ENCODE measurements around the gene KCNQ1OT1.

The KCNQ1OT1 gene

DNA sequence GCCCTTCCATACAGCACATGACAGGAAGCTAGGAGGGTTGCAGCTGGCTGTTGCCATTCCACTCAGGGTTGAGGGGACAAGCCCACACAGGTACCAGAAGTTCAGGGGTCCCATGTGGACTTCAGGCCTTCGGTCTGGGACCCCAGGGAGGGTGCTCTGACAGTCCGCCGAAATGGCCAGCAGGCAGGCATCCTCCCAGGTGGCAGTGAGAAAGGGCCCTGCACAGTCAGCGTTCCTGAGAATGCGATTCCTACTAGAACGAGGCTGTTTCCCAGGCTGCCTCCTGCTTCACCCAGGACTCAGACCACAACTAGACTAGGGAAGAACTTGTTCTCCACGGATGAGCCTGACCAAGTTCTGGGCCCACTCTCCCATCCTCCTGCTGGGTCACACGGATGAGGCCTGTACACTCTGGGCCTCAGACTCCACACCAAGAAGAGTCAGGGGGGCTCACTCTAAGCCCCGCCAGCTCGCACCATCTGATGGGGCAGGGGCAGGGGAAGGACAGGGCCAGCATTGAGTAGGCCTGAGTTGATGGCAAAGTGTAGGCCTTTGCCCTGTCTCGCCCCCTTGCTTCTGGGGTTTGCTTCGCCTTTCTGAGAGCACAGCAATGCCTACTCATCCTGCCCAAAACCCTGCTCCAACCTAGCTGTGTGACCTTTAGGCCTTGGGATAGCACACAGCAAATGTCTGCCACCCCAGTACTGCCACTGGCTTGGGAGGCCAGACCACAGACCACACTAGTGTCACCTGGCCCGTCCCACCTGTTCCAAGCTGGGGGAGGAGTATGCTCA is 14.0 kb downstream of the KCNQ1OT1 start:
- no peak for DNase-seq

DNA sequence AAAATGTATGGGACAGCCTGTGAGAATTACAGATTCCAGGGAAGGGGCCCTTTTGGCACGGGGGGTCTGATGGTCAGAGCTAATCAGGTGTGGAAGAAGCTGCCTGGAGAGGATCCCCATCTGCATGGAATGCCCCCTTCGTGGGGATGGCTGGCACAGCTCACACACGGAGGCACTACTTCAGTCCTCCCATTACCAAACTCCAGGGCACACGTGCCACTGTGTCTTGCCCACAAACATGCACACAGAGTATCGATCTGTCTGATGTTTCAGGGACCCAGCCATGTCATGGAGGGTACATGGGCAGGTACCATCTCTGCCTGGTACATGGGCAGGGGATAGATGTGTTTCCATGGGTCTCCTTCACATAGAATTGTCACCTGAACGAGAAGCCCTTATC is 14.7 kb downstream of the KCNQ1OT1 start:
- no peak for DNase-seq

DNA sequence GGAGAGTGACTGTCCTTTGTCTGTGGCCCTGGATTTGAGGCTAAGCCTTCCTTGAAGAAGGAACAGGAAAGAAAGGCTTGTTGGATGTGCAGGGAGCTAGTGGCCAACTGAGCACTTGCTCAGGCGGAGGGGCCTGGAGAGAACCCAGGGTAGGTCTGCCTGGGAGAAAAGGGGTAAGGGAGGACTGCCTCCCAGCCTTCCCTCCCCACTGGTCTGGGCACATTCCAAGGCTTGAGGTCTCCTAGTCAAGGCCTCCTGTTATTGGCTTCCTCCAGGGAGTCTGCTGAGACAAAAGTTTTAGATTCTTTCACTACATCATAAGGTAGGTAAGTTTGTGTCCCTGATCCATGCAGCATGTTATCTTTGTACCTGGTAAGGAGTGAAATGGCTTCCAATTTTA is 15.2 kb downstream of the KCNQ1OT1 start:
- no peak for DNase-seq

DNA sequence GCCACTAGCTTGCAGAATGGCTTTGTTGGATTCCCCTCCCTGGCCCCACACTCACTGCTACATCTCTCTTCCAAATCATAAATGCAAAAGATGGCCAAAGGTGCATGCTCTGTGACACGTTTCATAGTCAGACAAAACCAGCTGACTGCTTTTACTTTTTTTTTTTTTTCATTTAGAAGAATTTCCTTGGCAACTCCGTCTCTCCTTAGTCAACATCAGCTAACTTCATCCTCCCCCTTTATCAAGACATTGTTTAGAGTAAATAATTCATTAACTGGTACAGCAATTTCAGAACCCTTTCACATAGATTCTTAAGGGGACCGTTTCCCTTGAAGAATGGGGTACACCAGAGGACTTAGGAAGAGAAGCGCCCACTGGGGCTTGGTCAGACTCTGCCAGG is 16.0 kb downstream of the KCNQ1OT1 start:
- no peak for DNase-seq

- no peak for DNase-seq
Observed at GRCh38 chr11:2681408-2682145, 18.2 kb downstream of the KCNQ1OT1 start.

DNA sequence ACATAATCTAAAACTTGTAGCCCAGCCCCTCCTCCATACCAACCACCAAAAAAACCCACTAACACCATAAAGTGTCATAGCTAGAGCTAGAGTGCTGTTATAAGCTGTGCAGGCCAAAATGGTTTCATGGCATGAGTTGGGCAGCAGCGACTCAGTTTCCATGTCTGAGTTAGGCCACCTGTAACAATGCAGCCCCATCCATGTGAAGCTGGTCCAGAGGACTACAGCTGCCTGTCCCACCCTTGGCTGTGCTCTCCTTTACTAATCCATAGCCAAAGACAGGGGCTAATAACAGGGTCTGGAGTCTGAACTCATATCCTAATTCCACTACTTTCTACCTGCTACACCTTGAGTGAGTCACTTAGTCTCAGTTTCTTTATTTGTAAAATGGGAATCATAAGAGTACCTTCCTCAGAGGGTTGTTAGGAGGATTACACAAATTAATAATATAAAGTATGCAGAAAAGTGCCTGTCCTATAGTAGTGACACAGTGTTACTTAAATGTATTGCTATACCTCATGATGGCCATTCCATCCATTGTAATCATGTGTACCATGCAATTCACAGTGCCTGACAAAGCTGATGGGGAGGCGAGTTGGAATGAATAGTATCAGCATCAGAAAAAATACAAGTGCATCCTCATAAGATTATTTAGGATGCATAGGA is 20.6 kb downstream of the KCNQ1OT1 start:
- DNase-seq: no peak

DNA sequence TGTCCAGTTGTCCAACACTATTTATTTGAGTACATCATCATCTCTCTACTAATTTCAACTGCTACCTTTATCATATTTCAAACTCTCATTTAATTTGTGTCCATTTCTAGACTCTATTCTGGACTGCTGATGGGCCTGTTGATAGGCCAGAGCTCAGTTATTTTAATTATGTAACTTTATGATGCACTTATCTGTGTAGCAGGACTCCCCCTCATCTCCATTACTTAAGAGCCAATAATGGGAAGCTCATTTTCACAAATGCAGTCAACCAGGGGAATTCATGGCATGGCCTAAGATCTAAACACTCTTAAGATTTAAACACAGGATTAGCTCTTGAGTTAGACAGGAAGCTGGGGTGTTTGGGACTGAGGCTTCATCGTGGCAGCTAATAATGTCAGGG is 21.4 kb downstream of the KCNQ1OT1 start:
- DNase-seq: no peak

DNA sequence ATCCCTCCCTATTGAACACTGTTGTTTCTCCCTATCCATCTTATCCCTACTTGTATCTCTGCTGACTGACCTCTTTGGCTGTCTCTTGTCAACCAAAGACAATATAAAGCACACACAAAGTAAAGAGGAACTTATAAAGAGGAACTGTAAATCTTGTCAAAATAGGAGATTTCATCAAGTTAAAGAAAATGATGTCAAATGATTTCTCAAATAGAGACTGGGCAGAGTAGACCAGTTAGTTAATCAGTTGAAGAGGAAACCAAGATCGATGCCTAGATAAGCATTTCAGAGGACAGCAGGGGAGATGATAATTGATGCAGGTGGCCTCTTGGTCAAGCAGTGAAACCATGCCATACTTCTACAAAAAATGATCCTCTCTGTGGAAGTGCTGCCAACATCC is 22.7 kb downstream of the KCNQ1OT1 start:
- DNase-seq: no peak

GRCh38 chr11:2675540-2675939 is 24.3 kb downstream of the KCNQ1OT1 start:
- no peak for DNase-seq

GRCh38 chr11:2674658-2675131 is 25.1 kb downstream of the KCNQ1OT1 start:
- DNase-seq: no peak

DNA sequence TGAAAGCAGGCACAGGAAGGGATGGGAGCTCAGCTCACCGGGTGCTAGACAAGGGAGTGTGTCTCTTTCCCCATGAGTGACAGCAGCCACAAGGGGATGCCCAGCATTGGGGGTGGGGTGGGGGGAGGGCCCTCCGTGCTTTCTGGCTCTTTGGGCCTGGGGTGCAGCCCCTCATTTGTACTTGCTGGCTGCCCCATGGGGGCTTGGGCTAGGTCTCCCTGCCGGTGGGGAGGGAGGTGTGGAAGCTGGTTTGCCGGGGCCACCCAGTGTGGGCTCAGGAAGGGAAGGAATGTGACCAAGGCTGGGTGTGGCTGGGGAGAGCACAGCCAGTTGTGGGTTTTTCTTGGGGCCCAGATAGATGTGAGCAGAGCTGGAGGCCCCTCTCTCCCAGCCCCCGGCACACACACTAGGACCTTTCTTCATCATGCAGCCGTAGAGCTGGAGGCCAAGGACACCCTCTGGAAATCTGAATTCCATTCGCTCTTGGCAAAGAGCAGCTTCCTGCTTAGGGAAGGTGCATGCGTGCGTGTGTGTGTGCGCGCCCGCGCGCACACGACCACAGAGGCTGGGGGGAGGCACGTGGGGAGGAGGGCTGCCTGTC is 25.8 kb downstream of the KCNQ1OT1 start:
- DNase-seq: no peak

DNA sequence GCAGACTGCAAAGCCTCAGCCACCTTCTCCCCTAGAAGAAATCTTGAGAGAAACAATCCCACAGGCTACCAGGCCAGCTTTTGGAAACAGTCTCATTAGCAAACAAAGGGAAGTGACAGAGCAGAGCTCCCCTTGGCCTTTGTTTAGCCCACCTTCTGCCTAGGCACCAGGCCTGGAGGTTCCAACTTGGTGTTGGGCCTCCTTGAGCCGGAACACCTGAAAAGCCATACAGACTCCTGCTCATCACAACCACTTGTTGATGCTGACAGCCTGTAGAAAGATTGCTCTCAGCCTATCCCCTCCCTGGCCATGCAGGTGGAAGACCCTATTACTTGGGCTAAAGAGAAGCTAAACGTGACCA is 26.6 kb downstream of the KCNQ1OT1 start:
- no peak for DNase-seq

GRCh38 chr11:2672553-2673249 is 27.1 kb downstream of the KCNQ1OT1 start:
- no peak for DNase-seq

DNA sequence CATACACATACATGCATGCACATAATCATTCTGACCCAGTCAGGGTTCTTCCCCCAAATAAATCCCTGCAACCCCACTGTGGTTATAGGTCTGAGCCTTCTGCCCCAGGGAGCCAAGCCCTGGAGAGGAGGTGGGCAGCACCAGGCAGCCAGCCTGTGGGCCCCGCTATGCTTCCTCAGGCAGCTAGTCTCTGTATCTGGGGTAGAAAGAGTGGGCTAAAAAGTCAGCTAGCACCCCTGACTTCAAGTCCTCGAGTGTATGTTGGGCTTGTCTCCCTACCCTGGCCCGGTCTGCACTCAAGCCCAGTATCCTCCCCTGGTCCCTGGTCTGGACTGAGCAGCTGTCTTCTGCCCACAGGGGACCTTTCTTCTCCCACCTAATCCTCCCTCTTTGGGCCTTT is 28.0 kb downstream of the KCNQ1OT1 start:
- DNase-seq: no peak

GRCh38 chr11:2670541-2671100 is 29.2 kb downstream of the KCNQ1OT1 start:
- DNase-seq: no peak

DNA sequence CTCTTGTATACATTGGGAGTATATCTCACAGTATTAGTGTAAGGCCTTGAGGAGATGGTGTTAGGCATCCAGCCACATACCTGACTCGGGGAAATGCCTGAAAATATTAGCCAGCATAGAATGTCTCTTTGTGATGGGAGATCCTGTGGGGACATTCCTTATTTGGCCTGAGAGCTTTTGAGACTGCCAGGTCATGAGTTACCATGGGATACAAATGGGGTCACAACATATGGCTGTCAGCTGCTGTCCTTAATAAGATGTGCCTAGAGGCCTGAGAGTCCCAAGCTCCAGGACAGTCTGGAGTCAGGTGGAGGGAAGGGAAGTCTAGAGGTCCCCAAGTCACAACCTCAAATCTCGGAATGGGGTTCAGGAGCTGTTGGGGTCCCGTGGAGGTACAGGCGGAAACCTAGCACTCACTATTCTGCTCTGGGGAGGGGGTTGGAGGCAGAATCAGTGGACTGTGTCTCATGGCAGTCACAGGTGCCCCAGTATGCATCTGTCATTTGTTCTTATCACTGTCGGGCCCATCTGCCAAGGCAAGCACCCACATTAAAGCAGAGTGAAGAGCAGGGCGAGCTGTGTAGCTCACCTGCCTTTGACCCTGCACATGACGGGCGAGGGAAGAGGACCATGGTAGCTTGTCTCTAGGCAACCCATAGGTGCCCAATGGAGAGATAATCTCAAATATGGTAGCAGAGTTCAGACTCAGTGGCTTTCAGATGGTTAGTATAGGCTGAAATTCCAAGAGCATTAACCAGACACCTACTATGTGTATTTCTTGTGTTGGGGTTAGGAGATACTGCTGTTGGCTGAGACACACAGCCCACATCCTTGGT is 29.9 kb downstream of the KCNQ1OT1 start:
- DNase-seq: no peak

GRCh38 chr11:2668876-2669275 is 30.9 kb downstream of the KCNQ1OT1 start:
- no peak for DNase-seq

- DNase-seq: no peak
Observed at GRCh38 chr11:2667940-2668339, 31.9 kb downstream of the KCNQ1OT1 start.

DNA sequence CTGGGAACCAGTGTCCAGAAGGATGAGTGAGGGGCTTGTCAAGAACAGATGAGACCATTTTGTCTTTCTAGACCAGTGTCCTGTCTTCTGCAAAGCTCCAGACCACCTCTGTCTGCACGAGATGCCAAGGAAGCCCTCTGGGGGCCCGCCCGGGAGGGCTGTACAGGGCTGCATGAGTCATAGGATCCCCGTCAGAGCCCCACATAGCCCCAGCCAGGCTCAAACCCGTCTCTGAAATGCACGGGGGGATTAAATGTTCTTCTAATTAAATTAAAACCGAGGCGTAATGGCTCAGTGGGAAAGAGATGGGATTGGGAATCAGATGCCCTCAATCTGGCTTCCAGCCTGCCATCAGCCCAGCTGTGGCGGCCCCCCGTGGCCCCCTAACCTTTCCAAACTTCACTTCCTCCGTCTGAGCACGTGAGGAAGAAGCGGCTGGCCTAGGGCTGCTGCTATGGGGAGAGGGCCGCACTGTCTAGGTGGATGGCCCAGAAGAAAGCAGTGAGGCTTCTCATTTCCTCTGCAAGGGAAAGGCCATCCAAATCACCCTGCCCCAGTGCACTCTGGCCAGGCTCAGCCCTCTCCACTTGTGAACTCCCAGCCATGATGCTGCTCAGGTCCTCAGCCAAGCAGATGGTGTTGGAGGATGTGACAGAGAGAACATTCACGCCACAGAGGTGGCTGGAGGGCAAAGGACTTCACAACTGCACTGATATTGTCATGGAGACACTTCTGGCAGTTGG is 32.8 kb downstream of the KCNQ1OT1 start:
- DNase-seq: no peak

DNA sequence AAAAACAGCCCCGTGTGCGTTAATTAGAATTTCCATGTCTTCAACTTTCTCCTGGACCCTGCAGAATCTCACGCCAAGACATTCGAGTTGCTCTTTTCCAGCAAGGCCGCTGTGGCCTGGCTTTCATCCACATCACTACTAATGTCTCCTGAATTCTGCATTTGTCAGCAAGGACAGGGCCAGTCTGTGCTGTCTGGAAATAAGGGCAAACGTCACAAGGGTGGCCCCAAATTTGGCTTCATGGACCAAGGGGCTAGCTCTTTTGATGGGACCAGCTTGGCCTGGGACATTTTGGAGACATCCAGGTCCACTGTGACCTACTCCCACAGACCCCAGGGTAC is 33.4 kb downstream of the KCNQ1OT1 start:
- DNase-seq: no peak
